Epithelial cell of umbilical artery (primary cell): ENCODE results near the gene TMC2. TPM values are rescaled to one million over a fixed set of nuclear protein-coding genes. Genes with fewer than 3 reads are reported as not detected.

ENCODE experiments used
- total RNA-seq: library from RNA; depleted of rRNA; stranded (reverse); fragments of >200 nt; gene quantifications from 2 replicates; pipeline ENCODE4 v1.2.3, GENCODE V29; 2014

The TMC2 gene
- total RNA-seq, result not detected in 2 replicates

GRCh38 chr20:2536560-2536986, at the start of gene TMC2:
TMC2 (plus strand) TSS chr20:2536573; CDS start chr20:2536622, 49 bp downstream.

GRCh38 chr20:2508631-2509467, 27.5 kb upstream of the TMC2 start, which contains the start of gene ZNF343:
ZNF343 (minus strand) TSS chr20:2508915; CDS start chr20:2493895, 15,020 bp downstream.

GRCh38 chr20:2651772-2652723, 115.7 kb downstream of the TMC2 start, which contains the start of gene NOP56:
NOP56 (plus strand) TSS chr20:2652632; CDS start chr20:2652661, 29 bp downstream.

GRCh38 chr20:2663887-2664719, 127.7 kb downstream of the TMC2 start, which contains the start of gene IDH3B:
IDH3B (minus strand) TSS chr20:2664216; CDS start chr20:2664188, 28 bp downstream.

Other genes starting within 250 kb of the TMC2 start
- gene TGM3, start 240.6 kb upstream of the TMC2 start, total RNA-seq, result not detected in 2 replicates
- not detected in 2 replicates for gene TGM6, start 155.7 kb upstream of the TMC2 start, total RNA-seq
- gene SNRPB, start 65.8 kb upstream of the TMC2 start, total RNA-seq, result 481 and 494 TPM in 2 replicates
- 9.1 and 16.7 TPM in 2 replicates for gene ZNF343, start 27.7 kb upstream of the TMC2 start, total RNA-seq
- gene NOP56, start 116.1 kb downstream of the TMC2 start, total RNA-seq, result 234 and 264 TPM in 2 replicates
- 128 and 129 TPM in 2 replicates for gene IDH3B, start 127.6 kb downstream of the TMC2 start, total RNA-seq
- 0.76 and 1.9 TPM in 2 replicates for gene EBF4, start 156.2 kb downstream of the TMC2 start, total RNA-seq